ENCODE measurements around the gene CASQ2. TPM values are rescaled to one million over a fixed set of nuclear protein-coding genes. Genes with fewer than 3 reads are reported as not detected.

Gene CASQ2
- total and polyA plus RNA-seq, 2 donors (not counting 1 experiment from before 2014, with no cell fraction given) = not detected

GRCh38 chr1:115706587-115707425 lies 61.7 kb downstream of the CASQ2 start:
- Histone ChIP-seq H3K4me2 (replicated peaks; ENCODE audit: low read depth, low read length, poor library complexity, severe bottlenecking) (no peak overlapping the region), H2AFZ (ENCODE audit: insufficient read depth, low read depth, low read length, poor library complexity, severe bottlenecking) (no peak overlapping the region), H3K4me1 (ENCODE audit: control insufficient read depth in 2 of 2, insufficient read depth in 2 of 2, low read length in 2 of 2) (no peaks in the 10 kb centered on the region), H3K79me2 (ENCODE audit: control insufficient read depth, insufficient read depth, low read length) (no peaks in the 10 kb centered on the region), H4K20me1 (ENCODE audit: control insufficient read depth, insufficient read depth, low read length, poor library complexity, severe bottlenecking) (no peaks in the 10 kb centered on the region), H3K27ac (ENCODE audit: low read length in 2 of 2) (no peak overlapping the region), H3K9me3 (ENCODE audit: control extremely low read depth in 1 of 3, control insufficient read depth in 2 of 3, insufficient read depth in 1 of 3, low read length in 2 of 3) (no peaks in the 10 kb centered on the region), H3K4me3 (ENCODE audit: control extremely low read depth in 1 of 5, extremely low read depth in 1 of 5, insufficient read depth in 1 of 5, low read depth in 2 of 5, low read length in 4 of 5) (no peak overlapping the region), H3K27me3 (replicated peaks in 1 of 4; ENCODE audit: control extremely low read depth in 1 of 4, control insufficient read depth in 3 of 4, insufficient read depth in 4 of 4, low read length in 3 of 4) (peaks cover 0 to 5% (median 0%) of the 10 kb centered on the region in 4 experiments), H3K36me3 (replicated peaks in 1 of 2; ENCODE audit: control extremely low read depth in 1 of 2, control insufficient read depth in 1 of 2, extremely low read depth in 1 of 2, insufficient read depth in 2 of 2, low read length in 1 of 2) (no peaks in the 10 kb centered on the region), H3K9ac (ENCODE audit: low read length) (no peak overlapping the region)
- ATAC-seq (ENCODE audit: low read depth) = no peak
- ChIA-PET CTCF (interaction anchor here (0.6 to 1.5 kb wide), 10 partner anchors 10 to 523 kb away, joined by 3 to 9 read pairs (median 3); no protein-coding TSS in a partner anchor), POLR2A (no interaction called here)
- intact Hi-C loops (cut with micrococcal nuclease) = loop anchor here (10.0 kb wide), 1 partner anchor 572 kb away; no protein-coding TSS in a partner anchor
- H3K4me3 Mint-ChIP-seq = no peak overlapping the region
- no peaks in the 10 kb centered on the region for H3K4me1 Mint-ChIP-seq
- peaks cover 11% of the 10 kb centered on the region for H3K27me3 Mint-ChIP-seq
- H3K9me3 Mint-ChIP-seq (ENCODE audit: insufficient read depth) = no peaks in the 10 kb centered on the region
- no peak overlapping the region for H3K27ac Mint-ChIP-seq
- peak; percentile 42 for DNase-seq
- WGBS (ENCODE audit: insufficient coverage) = 53% methylated on average over 3 of the region's 8 CpGs
- TF ChIP-seq EZH2 (IDR thresholded peaks at IDR 0.05; ENCODE audit: borderline replicate concordance, insufficient read depth, low read depth, low read length, poor library complexity, severe bottlenecking) = no peak
- peak; percentile 72 for TF ChIP-seq CTCF (IDR thresholded peaks at IDR 0.05)

GRCh38 chr1:115705963-115706362 lies 62.6 kb downstream of the CASQ2 start:
- H3K36me3 ChIP-seq (replicated peaks in 1 of 2; ENCODE audit: control extremely low read depth in 1 of 2, control insufficient read depth in 1 of 2, extremely low read depth in 1 of 2, insufficient read depth in 2 of 2, low read length in 1 of 2) = no peaks in the 10 kb centered on the region
- ChIA-PET POLR2A (no interaction called here), CTCF (interaction anchor here (0.8 to 1.5 kb wide), 6 partner anchors 11 to 112 kb away, joined by 3 to 9 read pairs (median 4); no protein-coding TSS in a partner anchor)
- ATAC-seq (ENCODE audit: low read depth) (no peak), DNase-seq (no peak)
- H3K27ac ChIP-seq (ENCODE audit: low read length in 2 of 2) = no peak overlapping the region
- H3K27me3 Mint-ChIP-seq = peaks cover 11% of the 10 kb centered on the region
- 100% methylated on average over 5 of the region's 9 CpGs for WGBS (ENCODE audit: insufficient coverage)
- no peaks in the 10 kb centered on the region for H3K9me3 Mint-ChIP-seq (ENCODE audit: insufficient read depth)
- H2AFZ ChIP-seq (ENCODE audit: insufficient read depth, low read depth, low read length, poor library complexity, severe bottlenecking) = no peak overlapping the region
- no peak for TF ChIP-seq CTCF (IDR thresholded peaks at IDR 0.05)
- H3K4me2 ChIP-seq (replicated peaks; ENCODE audit: low read depth, low read length, poor library complexity, severe bottlenecking) = no peak overlapping the region
- H3K9me3 ChIP-seq (ENCODE audit: control extremely low read depth in 1 of 3, control insufficient read depth in 2 of 3, insufficient read depth in 1 of 3, low read length in 2 of 3) = no peaks in the 10 kb centered on the region
- no peaks in the 10 kb centered on the region for H4K20me1 ChIP-seq (ENCODE audit: control insufficient read depth, insufficient read depth, low read length, poor library complexity, severe bottlenecking)
- H3K9ac ChIP-seq (ENCODE audit: low read length) = no peak overlapping the region
- no peaks in the 10 kb centered on the region for H3K79me2 ChIP-seq (ENCODE audit: control insufficient read depth, insufficient read depth, low read length)
- H3K27ac Mint-ChIP-seq = no peak overlapping the region
- intact Hi-C loops (cut with micrococcal nuclease) = loop anchor here (10.0 kb wide), 1 partner anchor 571 kb away; no protein-coding TSS in a partner anchor
- H3K4me3 Mint-ChIP-seq = no peak overlapping the region
- H3K4me3 ChIP-seq (ENCODE audit: control extremely low read depth in 1 of 5, extremely low read depth in 1 of 5, insufficient read depth in 1 of 5, low read depth in 2 of 5, low read length in 4 of 5) = no peak overlapping the region
- H3K27me3 ChIP-seq (replicated peaks in 1 of 4; ENCODE audit: control extremely low read depth in 1 of 4, control insufficient read depth in 3 of 4, insufficient read depth in 4 of 4, low read length in 3 of 4) = peaks cover 0 to 5% (median 0%) of the 10 kb centered on the region in 4 experiments
- no peaks in the 10 kb centered on the region for H3K4me1 Mint-ChIP-seq
- H3K4me1 ChIP-seq (ENCODE audit: control insufficient read depth in 2 of 2, insufficient read depth in 2 of 2, low read length in 2 of 2) = no peaks in the 10 kb centered on the region
